Cardiac septum (tissue), 1 donor: ENCODE data around the gene EMX2. TPM values are rescaled to one million over a fixed set of nuclear protein-coding genes. Genes with fewer than 3 reads are reported as not detected.

ENCODE experiments used
- DNase-seq: peaks from one replicate; pipeline ENCODE4 v3.0.0-alpha.2; 2020; ENCODE audit warnings: low spot score
- intact Hi-C: fragments of 100-400 bp; cut with DNase I; formaldehyde crosslinking; loops from one replicate; pipeline ENCODE4 v1.14.0; 2022
- total RNA-seq: library from RNA; stranded (reverse); fragmentation: NEBNext Ultra II Directional; extraction: Animal tissue kit (Norgen Biotek cat#: 25700); gene quantifications from one replicate; pipeline ENCODE4 v1.2.1, GENCODE V29; 2021
- donor health status: DM: no; HTN: no; CAD: no.

EMX2 gene
- total RNA-seq, 1 donor from 2014 or later: 0.19 TPM

- intact Hi-C loops: no loop called here
- DNase-seq: no peak
Observed at GRCh38 chr10:117530791-117531190, 11.8 kb upstream of the EMX2 start.

GRCh38 chr10:117531371-117532002 lies 11.1 kb upstream of the EMX2 start:
- DNase-seq: no peak
- intact Hi-C loops: no loop called here

GRCh38 chr10:117532003-117532385 lies 10.6 kb upstream of the EMX2 start:
- intact Hi-C loops: no loop called here
- no peak for DNase-seq

GRCh38 chr10:117532451-117533107 lies 10.0 kb upstream of the EMX2 start:
- intact Hi-C loops: no loop called here
- DNase-seq: no peak

- intact Hi-C loops: no loop called here
- DNase-seq: peak; percentile 54
Observed at GRCh38 chr10:117533507-117534281, 8.9 kb upstream of the EMX2 start.

GRCh38 chr10:117534321-117535297 lies 7.9 kb upstream of the EMX2 start:
- DNase-seq: peak; percentile 57
- intact Hi-C loops: no loop called here

GRCh38 chr10:117535298-117536071 lies 7.1 kb upstream of the EMX2 start:
- no peak for DNase-seq
- intact Hi-C loops: no loop called here

- intact Hi-C loops: no loop called here
- DNase-seq: no peak
Observed at GRCh38 chr10:117536072-117536865, 6.3 kb upstream of the EMX2 start.

- no peak for DNase-seq
- intact Hi-C loops: no loop called here
Observed at GRCh38 chr10:117536866-117537435, 5.6 kb upstream of the EMX2 start.

- DNase-seq: no peak
- intact Hi-C loops: no loop called here
Observed at GRCh38 chr10:117537436-117537903, 5.1 kb upstream of the EMX2 start.

- DNase-seq: no peak
- intact Hi-C loops: loop anchor here (2.0 kb wide), 1 partner anchor 703 kb away; no protein-coding TSS in a partner anchor
Observed at GRCh38 chr10:117537904-117538524, 4.5 kb upstream of the EMX2 start.

- DNase-seq: no peak
- intact Hi-C loops: loop anchor here (2.0 kb wide), 1 partner anchor 701 kb away; no protein-coding TSS in a partner anchor
Observed at GRCh38 chr10:117539361-117539773, 3.2 kb upstream of the EMX2 start.

- DNase-seq: no peak
- intact Hi-C loops: loop anchor here (2.0 to 10.0 kb wide), 2 partner anchors 565 to 701 kb away; no protein-coding TSS in a partner anchor
Observed at GRCh38 chr10:117539903-117540639, 2.5 kb upstream of the EMX2 start.

- intact Hi-C loops: loop anchor here (10.0 kb wide), 1 partner anchor 564 kb away; no protein-coding TSS in a partner anchor
- DNase-seq: peak; percentile 27
Observed at GRCh38 chr10:117540640-117541404, 1.7 kb upstream of the EMX2 start.

GRCh38 chr10:117541405-117541908 lies 1.1 kb upstream of the EMX2 start:
- peak; percentile 70 for DNase-seq
- intact Hi-C loops: loop anchor here (10.0 kb wide), 1 partner anchor 563 kb away; no protein-coding TSS in a partner anchor
